ENCODE results near the gene AKAP12.

DNA sequence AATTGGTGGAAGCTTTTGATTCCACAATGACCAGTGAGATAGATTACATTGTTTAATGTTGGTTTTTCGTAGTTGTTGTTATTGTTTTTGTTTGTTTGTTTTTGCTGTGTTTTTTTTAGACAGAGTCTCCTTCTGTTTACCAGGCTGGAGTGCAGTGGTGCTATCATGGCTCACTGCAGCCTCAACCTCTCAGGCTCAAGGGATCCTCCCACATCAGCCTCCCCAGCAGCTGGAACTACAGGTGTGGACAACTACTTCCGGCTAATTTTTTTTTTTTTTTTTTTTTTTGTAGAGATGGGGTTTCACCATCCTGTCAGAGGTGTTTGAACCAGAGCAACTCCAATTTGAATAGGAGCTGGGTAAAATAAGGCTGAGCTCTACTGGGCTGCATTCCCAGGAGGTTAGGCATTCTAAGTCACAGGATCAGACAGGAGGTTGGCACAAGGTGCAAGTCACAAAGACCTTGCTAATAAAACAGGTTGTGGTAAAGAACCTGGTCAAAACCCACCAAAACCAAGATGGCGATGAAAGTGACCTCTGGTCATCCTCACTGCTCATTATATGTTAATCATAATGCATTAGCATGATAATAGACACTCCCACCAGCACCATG is 10.9 kb upstream of the AKAP12 start:
- TF ChIP-seq CTCF (IDR thresholded peaks at IDR 0.05) (no peak), POLR2AphosphoS5 (IDR thresholded peaks at IDR 0.05) (no peak), POLR2A (IDR thresholded peaks at IDR 0.05) (no peak), EP300 (IDR thresholded peaks at IDR 0.05; ENCODE audit: low read depth) (no peak)
